GM21515 (cell line): ENCODE measurements around the gene LY6G6D.

Experiments
- ATAC-seq: cut with Tn5 transposase; IDR thresholded peaks from one replicate; pipeline ENCODE4 v1.9.1; 2021; ENCODE audit not compliant: unreplicated experiment

LY6G6D gene

DNA sequence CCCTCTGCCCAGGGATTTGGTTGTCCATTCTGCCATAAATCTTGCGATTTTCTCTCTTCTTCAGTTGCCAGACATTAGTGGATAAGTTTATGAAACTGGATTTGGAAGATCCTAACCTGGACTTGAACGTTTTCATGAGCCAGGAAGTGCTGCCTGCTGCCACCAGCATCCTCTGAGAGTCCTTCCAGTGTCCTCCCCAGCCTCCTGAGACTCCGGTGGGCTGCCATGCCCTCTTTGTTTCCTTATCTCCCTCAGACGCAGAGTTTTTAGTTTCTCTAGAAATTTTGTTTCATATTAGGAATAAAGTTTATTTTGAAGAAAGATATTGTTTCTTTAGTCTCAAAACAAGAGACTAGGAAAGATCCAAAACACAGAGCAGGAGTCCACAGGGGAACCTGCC lies 47.2 kb downstream of the LY6G6D start, which contains the start of gene SAPCD1:
Gene SAPCD1 (plus strand): TSS at position 301 of the 400 bp plus-strand sequence. CDS start 399 bp downstream, outside the sequence.
- ATAC-seq = no peak

DNA sequence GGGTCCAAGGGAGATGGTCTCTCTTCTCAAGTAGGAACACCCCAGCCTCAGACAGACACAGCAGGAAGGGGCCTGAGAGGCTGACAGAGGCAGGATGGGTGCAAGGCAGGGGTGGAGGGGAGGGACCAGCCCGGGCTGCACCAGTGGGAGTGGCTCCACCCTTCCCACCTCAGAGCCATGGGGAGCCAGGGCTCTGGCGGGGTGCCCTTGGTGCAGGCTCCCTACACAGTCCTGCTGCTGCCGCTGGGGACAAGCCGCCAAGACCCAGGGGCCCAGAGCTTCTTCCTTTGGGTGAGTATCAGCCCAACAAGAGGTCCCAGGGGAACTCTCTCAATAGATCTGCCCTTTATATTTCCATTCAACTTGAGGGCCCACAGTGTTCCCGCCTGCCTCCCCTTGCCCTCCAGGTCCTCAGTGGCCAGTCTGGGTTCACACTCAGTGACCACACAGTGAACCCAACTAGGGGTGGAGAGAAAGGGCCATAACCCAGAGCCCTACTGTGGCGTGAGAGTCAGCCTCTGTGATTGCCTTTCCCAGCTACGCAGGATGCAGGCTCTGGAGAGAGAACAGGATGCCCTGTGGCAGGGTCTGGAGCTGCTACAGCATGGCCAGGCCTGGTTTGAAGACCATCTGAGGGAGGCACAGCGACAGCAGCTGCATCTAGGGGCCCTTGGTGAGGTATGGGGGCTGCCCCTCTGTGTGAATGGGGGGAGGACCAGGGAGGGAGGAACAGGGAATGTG lies 47.9 kb downstream of the LY6G6D start:
- ATAC-seq = no peak

DNA sequence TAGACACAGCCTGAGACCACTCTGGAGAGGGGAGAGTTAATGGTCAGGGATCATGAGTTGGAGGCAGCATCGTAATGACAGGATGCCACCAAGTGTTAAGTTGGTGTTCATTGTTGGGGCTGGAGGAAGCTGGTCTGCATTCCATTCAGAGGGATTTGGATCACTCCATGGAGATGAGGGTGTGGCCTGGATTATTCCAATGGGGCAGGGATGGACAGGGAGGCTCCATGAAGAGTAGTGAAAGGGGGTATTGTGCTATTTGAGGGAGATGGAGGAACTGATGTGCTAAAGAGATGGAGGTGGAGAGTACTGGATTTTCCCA lies 48.4 kb downstream of the LY6G6D start:
- no peak for ATAC-seq

DNA sequence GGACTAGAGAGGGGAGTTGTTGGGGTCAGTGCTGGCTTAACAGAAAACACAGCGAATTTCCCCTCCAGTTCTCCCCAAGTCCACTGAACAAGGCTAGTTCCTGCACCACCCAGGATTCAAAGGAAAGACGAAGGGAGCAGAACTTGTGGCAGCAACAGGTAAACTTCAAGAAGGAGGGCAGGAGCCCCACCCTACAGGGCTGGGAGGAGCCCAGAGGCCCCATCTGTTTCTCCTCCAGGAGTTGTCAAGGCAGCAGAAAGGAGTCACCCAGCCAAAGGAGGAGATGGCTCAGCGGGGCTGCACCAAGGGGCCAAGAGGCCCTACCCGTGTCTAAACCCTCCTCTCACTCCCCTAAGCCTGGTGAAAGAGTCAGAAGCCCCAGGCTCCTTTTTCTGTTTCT lies 49.0 kb downstream of the LY6G6D start:
- ATAC-seq = no peak

GRCh38 chr6:31765559-31765909 lies 50.4 kb downstream of the LY6G6D start:
- ATAC-seq = no peak

DNA sequence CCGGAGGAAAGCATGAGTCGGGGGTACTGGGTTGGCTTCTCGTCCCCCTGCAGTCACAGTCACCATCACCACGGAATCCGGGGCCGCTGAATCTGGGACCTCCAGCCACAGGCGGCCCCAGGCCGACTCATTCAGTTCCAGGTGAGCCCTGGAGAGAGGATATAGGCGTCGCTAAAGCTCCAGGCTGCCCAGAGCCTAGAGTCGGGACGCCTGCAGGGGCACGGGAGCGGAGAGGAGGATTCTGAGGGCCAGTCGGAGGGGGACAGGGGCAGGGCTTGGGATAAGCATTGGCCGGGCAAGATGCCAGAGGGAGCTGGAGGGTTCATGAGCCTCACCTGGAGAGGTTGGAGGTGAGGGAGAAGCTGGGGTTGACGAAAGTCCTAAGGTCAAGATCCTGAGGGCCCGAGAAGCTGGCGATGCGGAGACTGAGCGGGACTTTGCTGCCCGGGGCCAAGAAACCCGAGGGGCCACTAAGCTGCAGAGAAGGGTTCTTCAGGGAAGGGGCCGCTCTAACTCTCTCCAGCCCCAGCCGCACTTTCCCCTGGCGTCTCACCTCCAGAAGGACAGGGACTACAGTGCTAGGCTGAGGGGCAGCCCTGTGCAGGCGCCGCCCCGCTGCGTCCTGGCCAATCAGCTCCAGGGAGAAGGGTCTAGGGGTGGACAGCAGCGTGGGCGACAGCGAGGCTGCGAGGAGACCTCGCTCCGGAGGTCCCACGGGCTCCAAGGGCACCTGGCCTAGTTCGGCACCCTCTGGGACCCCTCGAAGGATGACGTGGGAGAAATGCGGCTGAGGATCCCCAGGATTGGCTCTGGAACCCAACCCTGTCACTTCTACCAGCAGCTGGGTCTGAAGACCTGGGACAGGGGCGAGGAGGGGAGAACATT lies 51.0 kb downstream of the LY6G6D start:
- ATAC-seq = no peak

GRCh38 chr6:31767096-31767645 lies 52.0 kb downstream of the LY6G6D start:
- ATAC-seq = no peak
